ENCODE measurements around the gene SLC25A42.

DNA sequence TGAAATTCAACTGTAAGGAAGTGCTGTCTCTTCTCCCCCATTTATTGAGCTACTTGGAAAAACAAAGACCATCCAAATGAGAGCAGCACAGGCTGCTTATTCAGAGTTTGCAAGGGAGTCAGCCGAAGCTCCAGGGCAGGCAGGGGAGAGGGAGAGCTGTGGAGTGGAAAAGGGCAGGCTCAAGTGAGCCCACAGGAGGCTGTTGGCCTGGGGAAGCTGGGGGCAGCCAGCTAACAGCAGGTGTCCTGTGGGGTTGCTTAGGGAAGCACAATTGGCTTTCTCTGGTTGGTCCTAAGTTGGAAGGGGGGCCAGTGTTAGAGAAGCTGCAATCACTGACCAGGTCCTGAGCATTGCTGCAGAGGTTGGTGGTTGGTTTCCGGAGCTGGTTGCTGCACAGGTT, 23.9 kb downstream of the SLC25A42 start:
- TF ChIP-seq POLR2A (IDR thresholded peaks at IDR 0.05; ENCODE audit: low read depth, low read length) (no peak), TAF1 (IDR thresholded peaks at IDR 0.05; ENCODE audit: low read depth, low read length) (no peak), POLR2AphosphoS5 (IDR thresholded peaks at IDR 0.05; ENCODE audit: low read depth, low read length) (no peak), PAX5 (IDR thresholded peaks at IDR 0.05; ENCODE audit: insufficient read depth, low read length, severe bottlenecking) (no peak), POU2F2 (IDR thresholded peaks at IDR 0.05; ENCODE audit: low read depth, low read length) (no peak), SPI1 (IDR thresholded peaks at IDR 0.05; ENCODE audit: low read depth, low read length) (no peak)

Data from GM12891 (cell line).